GM12878 (cell line): ENCODE data around the gene TSHZ1. TPM values are rescaled to one million over a fixed set of nuclear protein-coding genes. Genes with fewer than 3 reads are reported as not detected.

Experiments used
- ATAC-seq: fragments of 200-7000 bp; cut with Tn5 transposase; 3 replicates; pipeline ENCODE4 v1.9.1; 2020; ENCODE audit warnings: mild to moderate bottlenecking, moderate library complexity
- BruUV-seq: library from RNA; stranded (reverse); fragments of 400-500 nt; replicated peaks from 2 replicates; lab custom pipeline; 2021; lab: Mats Ljungman, UMichigan
- CTCF ChIA-PET: fragments of 300-600 bp; sonication (Branson Sonifier 250); formaldehyde crosslinking; extraction: SDS; loops from one replicate; lab custom pipeline; 2021; ENCODE audit warnings: inconsistent platforms; lab: Yijun Ruan, JAX
- POLR2A ChIA-PET: fragments of 350-600 bp; formaldehyde crosslinking; extraction: SDS; loops from one replicate; lab custom pipeline; 2021; ENCODE audit warnings: inconsistent platforms; lab: Charles Lee
- RAD21 ChIA-PET: fragments of 300-600 bp; sonication (Branson Sonifier 250); formaldehyde crosslinking; loops from one replicate; lab custom pipeline; 2023; ENCODE audit warnings: antibody characterized with exemption; ENCODE audit not compliant: unreplicated experiment; lab: Charles Lee
- SMC1A ChIA-PET: fragments of 300-600 bp; sonication (Branson Sonifier 250); formaldehyde crosslinking; loops from one replicate; lab custom pipeline; 2023; ENCODE audit not compliant: unreplicated experiment, uncharacterized antibody; lab: Charles Lee
- DNase-seq: peaks from one replicate; pipeline ENCODE4 v3.0.0-alpha.2; 2011; ENCODE audit warnings: low read depth, low spot score
- FAIRE-seq: peaks from 3 replicates; lab custom pipeline; 2011; peaks lifted over from hg19 to GRCh38; lab: Jason Lieb, UNC
- H2AFZ ChIP-seq: 2 replicates; pipeline ENCODE4 v1.6.0; 2011; ENCODE audit warnings: low read depth, low read length, control low read depth; ENCODE audit not compliant: control insufficient read depth
- H3K27ac ChIP-seq: 2 replicates; pipeline ENCODE4 v1.5.1; 2011; ENCODE audit warnings: control low read depth; ENCODE audit not compliant: control insufficient read depth, insufficient read depth
- H3K27me3 ChIP-seq, 2 experiments: replicated peaks in 1 of 2; 2 replicates each; pipeline versions ENCODE4 v1.6.0 to v1.6.1; 2011; ENCODE audit warnings: low read length in 1 of 2; ENCODE audit not compliant: control insufficient read depth in 2 of 2, insufficient read depth in 2 of 2
- H3K36me3 ChIP-seq, 2 experiments: 2 replicates each; pipeline ENCODE4 v1.5.1; 2011; ENCODE audit warnings: low read length in 1 of 2; ENCODE audit not compliant: control insufficient read depth in 2 of 2, insufficient read depth in 2 of 2
- H3K4me1 ChIP-seq: 2 replicates; pipeline ENCODE4 v1.6.1; 2011; ENCODE audit warnings: mild to moderate bottlenecking, low read length, moderate library complexity, mixed read lengths; ENCODE audit not compliant: control insufficient read depth, insufficient read depth
- H3K4me2 ChIP-seq: 2 replicates; pipeline ENCODE4 v1.6.0; 2011; ENCODE audit warnings: control low read depth; ENCODE audit not compliant: control insufficient read depth, insufficient read depth
- H3K4me3 ChIP-seq: fragments of 200-600 bp; sonication (generic); 2 replicates; pipeline ENCODE4 v1.5.1; 2016
- H3K79me2 ChIP-seq: 2 replicates; pipeline ENCODE4 v1.6.0; 2011; ENCODE audit warnings: low read length; ENCODE audit not compliant: control insufficient read depth, insufficient read depth
- H3K9ac ChIP-seq: 2 replicates; pipeline ENCODE4 v1.8.0; 2011; ENCODE audit warnings: low read length, control low read depth, mixed read lengths; ENCODE audit not compliant: control insufficient read depth, insufficient read depth
- H3K9me3 ChIP-seq: replicated peaks from 3 replicates; pipeline ENCODE4 v1.5.1; 2011; ENCODE audit warnings: mild to moderate bottlenecking, low read length; ENCODE audit not compliant: control insufficient read depth, insufficient read depth
- H4K20me1 ChIP-seq: 2 replicates; pipeline ENCODE4 v1.6.0; 2011; ENCODE audit not compliant: control insufficient read depth, insufficient read depth
- CHD2 ChIP-seq: IDR thresholded peaks from 2 replicates; pipeline ENCODE4 v1.6.1; 2011; ENCODE audit warnings: low read depth, low read length, improper control_type of control experiment, borderline replicate concordance
- GATAD2B ChIP-seq: fragments of 450-650 bp; conservative IDR thresholded peaks from 2 replicates; pipeline ENCODE4 v1.6.1; 2017; ENCODE audit warnings: low read depth, mild to moderate bottlenecking, moderate library complexity
- RBBP5 ChIP-seq: fragments of 200-600 bp; sonication (generic); conservative IDR thresholded peaks from 2 replicates; pipeline ENCODE4 v1.6.1; 2016
- WGBS: methylation state at CpG from one replicate; pipeline ENCODE4 v1.1.6; 2016; ENCODE audit warnings: low lambda C conversion rate; ENCODE audit not compliant: insufficient replicate concordance, insufficient coverage; ENCODE audit errors: missing lambda C conversion rate; 5-methylcytosine and 5-hydroxymethylcytosine counted together
- in situ Hi-C: fragments of 300-500 bp; cut with MboI; formaldehyde crosslinking; loops from 9 replicates; pipeline ENCODE4 v1.14.3; 2018; ENCODE audit warnings: mixed read lengths
- intact Hi-C: fragments of 100-400 bp; cut with micrococcal nuclease; formaldehyde crosslinking; loops from one replicate; pipeline ENCODE4 v1.14.2; 2022; ENCODE audit not compliant: unreplicated experiment
- polyA plus RNA-seq, 11 experiments: library from polyadenylated mRNA; depleted of rRNA in 4 of 11; unstranded in 6 of 11; stranded (reverse) in 5 of 11; fragments of >200 nt; fragmentation: Nextera tagmentation in 4 of 11; fragmentation: Illumina TruSeq in 1 of 11; extraction: Ambion mirVana in 4 of 11; extraction: Trizol in 1 of 11; gene quantifications; 1 replicate in 1 of 11; 2 replicates in 10 of 11; pipeline versions ENCODE4 v1.2.1 to v1.2.3, GENCODE V29; 2011 to 2016; ENCODE audit warnings: inconsistent platforms in 2 of 11, missing spikeins in 2 of 11, low read depth in 1 of 11
- total RNA-seq, 4 experiments: library from RNA; depleted of rRNA in 3 of 4; stranded (reverse); fragments of >200 nt in 3 of 4; fragmentation: Illumina TruSeq in 1 of 4; extraction: Trizol in 1 of 4; gene quantifications; 2 replicates each; pipeline versions ENCODE4 v1.2.1 to v1.2.3, GENCODE V29; 2013 to 2021
- TF ChIP-seq, protein P1 (sequence below): fragments of 450-650 bp; IDR thresholded peaks from 2 replicates; pipeline ENCODE4 v1.6.1; 2018; ENCODE audit warnings: mild to moderate bottlenecking, low read depth, moderate library complexity; ENCODE audit not compliant: partially characterized antibody

Gene TSHZ1
- total and polyA plus RNA-seq, 10 of the 15 experiments (the other 5 are each of a cell fraction or from before 2014, with no cell fraction given): 2.2 to 15.2 (median 5.1) TPM

DNA sequence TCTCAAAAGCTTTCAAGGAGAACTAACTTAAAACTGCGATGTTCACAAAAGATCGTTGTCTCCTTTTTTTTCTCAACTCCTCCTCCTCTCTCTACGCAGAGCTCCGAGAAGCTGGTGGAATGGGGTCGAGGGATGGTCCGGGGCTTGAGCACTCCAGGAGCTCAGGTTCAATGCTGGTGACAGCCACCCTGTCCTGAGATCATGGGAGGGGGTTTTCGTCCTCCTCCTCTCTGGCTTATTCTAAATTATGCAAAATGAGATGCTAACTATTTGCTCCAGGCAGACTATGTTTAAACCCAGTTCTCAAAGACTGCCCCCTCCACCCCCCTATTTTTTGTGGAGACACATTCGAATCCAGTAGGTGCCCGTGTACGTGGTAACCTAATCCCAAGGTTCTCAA is 11.8 kb downstream of the TSHZ1 start:
- ATAC-seq (no peak), FAIRE-seq (no peak), DNase-seq (no peak)
- peaks cover 5% of the 10 kb centered on the region for H3K4me1 ChIP-seq
- RAD21 ChIA-PET: no interaction called here
- H3K4me3 ChIP-seq: no peak overlapping the region
- no peaks in the 10 kb centered on the region; a peak in 1 of 4 replicates for H3K36me3 ChIP-seq
- no peaks in the 10 kb centered on the region for H3K9me3 ChIP-seq
- H4K20me1 ChIP-seq: no peaks in the 10 kb centered on the region
- H3K9ac ChIP-seq: no peak overlapping the region
- no TSS peak for BruUV-seq
- no peak overlapping the region for H3K27ac ChIP-seq
- in situ Hi-C loops: loop anchor here (25.0 kb wide), 1 partner anchor 1890 kb away; no protein-coding TSS in a partner anchor
- H2AFZ ChIP-seq: no peak overlapping the region
- SMC1A ChIA-PET: interaction anchor here (1.2 kb wide), 1 partner anchor 49 kb away, joined by 3 read pairs; no protein-coding TSS in a partner anchor
- no peaks in the 10 kb centered on the region; the same call in 1 of the 2 replicates for H3K79me2 ChIP-seq
- 82% methylated on average over 10 of the region's 10 CpGs for WGBS
- CTCF ChIA-PET: no interaction called here
- no peaks in the 10 kb centered on the region for H3K27me3 ChIP-seq
- H3K4me2 ChIP-seq: no peak overlapping the region
- POLR2A ChIA-PET: no interaction called here
- intact Hi-C loops: no loop called here
- TF ChIP-seq, protein P1, sequence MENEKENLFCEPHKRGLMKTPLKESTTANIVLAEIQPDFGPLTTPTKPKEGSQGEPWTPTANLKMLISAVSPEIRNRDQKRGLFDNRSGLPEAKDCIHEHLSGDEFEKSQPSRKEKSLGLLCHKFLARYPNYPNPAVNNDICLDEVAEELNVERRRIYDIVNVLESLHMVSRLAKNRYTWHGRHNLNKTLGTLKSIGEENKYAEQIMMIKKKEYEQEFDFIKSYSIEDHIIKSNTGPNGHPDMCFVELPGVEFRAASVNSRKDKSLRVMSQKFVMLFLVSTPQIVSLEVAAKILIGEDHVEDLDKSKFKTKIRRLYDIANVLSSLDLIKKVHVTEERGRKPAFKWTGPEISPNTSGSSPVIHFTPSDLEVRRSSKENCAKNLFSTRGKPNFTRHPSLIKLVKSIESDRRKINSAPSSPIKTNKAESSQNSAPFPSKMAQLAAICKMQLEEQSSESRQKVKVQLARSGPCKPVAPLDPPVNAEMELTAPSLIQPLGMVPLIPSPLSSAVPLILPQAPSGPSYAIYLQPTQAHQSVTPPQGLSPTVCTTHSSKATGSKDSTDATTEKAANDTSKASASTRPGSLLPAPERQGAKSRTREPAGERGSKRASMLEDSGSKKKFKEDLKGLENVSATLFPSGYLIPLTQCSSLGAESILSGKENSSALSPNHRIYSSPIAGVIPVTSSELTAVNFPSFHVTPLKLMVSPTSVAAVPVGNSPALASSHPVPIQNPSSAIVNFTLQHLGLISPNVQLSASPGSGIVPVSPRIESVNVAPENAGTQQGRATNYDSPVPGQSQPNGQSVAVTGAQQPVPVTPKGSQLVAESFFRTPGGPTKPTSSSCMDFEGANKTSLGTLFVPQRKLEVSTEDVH: no peak
- TF ChIP-seq GATAD2B (no peak), CHD2 (no peak), RBBP5 (no peak)
